ENCODE results near the gene VWA3B. TPM values are rescaled to one million over a fixed set of nuclear protein-coding genes. Genes with fewer than 3 reads are reported as not detected.

Gene VWA3B
- total RNA-seq, 4 donors from 2014 or later, result not detected

GRCh38 chr2:98236935-98237334, 150.0 kb downstream of the VWA3B start:
- DNase-seq, result no peak
- H3K4me1 ChIP-seq, result no peaks in the 10 kb centered on the region
- H3K9me3 ChIP-seq, result no peaks in the 10 kb centered on the region
- 87 to 94% methylated on average over 11 of the region's 11 CpGs for WGBS, 2 donors
- no peak overlapping the region for H3K27ac ChIP-seq
- TF ChIP-seq CTCF (IDR thresholded peaks at IDR 0.05), result no peak
- no peak for TF ChIP-seq POLR2A (IDR thresholded peaks at IDR 0.05)
- peaks cover 0 to 5% (median 0%) of the 10 kb centered on the region in 4 donors for H3K27me3 ChIP-seq
- intact Hi-C loops (cut with DNase I), result no loop called here
- no peaks in the 10 kb centered on the region for H3K36me3 ChIP-seq
- H3K4me3 ChIP-seq, result no peak overlapping the region

GRCh38 chr2:98240786-98241398, 153.9 kb downstream of the VWA3B start:
- WGBS, 2 donors, result 56 to 59% methylated on average over 3 of the region's 3 CpGs
- no peaks in the 10 kb centered on the region for H3K9me3 ChIP-seq
- no peak for TF ChIP-seq CTCF (IDR thresholded peaks at IDR 0.05)
- TF ChIP-seq POLR2A (IDR thresholded peaks at IDR 0.05), result no peak
- no peak overlapping the region for H3K27ac ChIP-seq
- no peaks in the 10 kb centered on the region for H3K4me1 ChIP-seq
- H3K27me3 ChIP-seq, result peaks cover 0 to 5% (median 0%) of the 10 kb centered on the region in 4 donors
- no peak for DNase-seq
- no peaks in the 10 kb centered on the region for H3K36me3 ChIP-seq
- H3K4me3 ChIP-seq, result no peak overlapping the region
- intact Hi-C loops (cut with DNase I), result no loop called here

GRCh38 chr2:98241592-98241991, 154.6 kb downstream of the VWA3B start:
- Histone ChIP-seq H3K4me3 (no peak overlapping the region), H3K27ac (no peak overlapping the region), H3K9me3 (peaks cover 0 to under 1% (median 0%) of the 10 kb centered on the region in 3 donors), H3K36me3 (no peaks in the 10 kb centered on the region), H3K4me1 (no peaks in the 10 kb centered on the region), H3K27me3 (peaks cover 0 to 5% (median 0%) of the 10 kb centered on the region in 4 donors)
- no peak for TF ChIP-seq POLR2A (IDR thresholded peaks at IDR 0.05)
- no peak for TF ChIP-seq CTCF (IDR thresholded peaks at IDR 0.05)
- 54 to 57% methylated on average over 2 of the region's 2 CpGs for WGBS, 2 donors
- DNase-seq, result no peak
- intact Hi-C loops (cut with DNase I), result no loop called here

- TF ChIP-seq CTCF (IDR thresholded peaks at IDR 0.05), result no peak
- no peak for TF ChIP-seq POLR2A (IDR thresholded peaks at IDR 0.05)
- WGBS, 2 donors, result 75 to 86% methylated on average over 5 of the region's 5 CpGs
Measured at GRCh38 chr2:98242003-98242402, 155.0 kb downstream of the VWA3B start.

GRCh38 chr2:98245491-98245890, 158.5 kb downstream of the VWA3B start:
- H3K36me3 ChIP-seq, result no peaks in the 10 kb centered on the region
- no peak overlapping the region for H3K27ac ChIP-seq
- no peak overlapping the region for H3K4me3 ChIP-seq
- intact Hi-C loops (cut with DNase I), result no loop called here
- no peak for TF ChIP-seq CTCF (IDR thresholded peaks at IDR 0.05)
- TF ChIP-seq POLR2A (IDR thresholded peaks at IDR 0.05), result no peak
- H3K4me1 ChIP-seq, result no peaks in the 10 kb centered on the region
- peaks cover 0 to 5% (median 0%) of the 10 kb centered on the region in 4 donors for H3K27me3 ChIP-seq
- WGBS, 2 donors, result 65 to 78% methylated on average over 4 of the region's 4 CpGs
- DNase-seq, result no peak
- H3K9me3 ChIP-seq, result peaks cover 0 to 10% (median 7%) of the 10 kb centered on the region in 3 donors

More at GRCh38 chr2:98242003-98242402, 155.0 kb downstream of the VWA3B start:
- DNase-seq, result no peak
- Histone ChIP-seq H3K27me3 (peaks cover 0 to 5% (median 0%) of the 10 kb centered on the region in 4 donors), H3K9me3 (peaks cover 0 to 5% (median 4%) of the 10 kb centered on the region in 3 donors), H3K36me3 (no peaks in the 10 kb centered on the region), H3K4me1 (no peaks in the 10 kb centered on the region), H3K27ac (no peak overlapping the region), H3K4me3 (no peak overlapping the region)
- intact Hi-C loops (cut with DNase I), result no loop called here

Measured in esophagus squamous epithelium (tissue), 5 donors.